Activated T-cell treated with anti-CD3 and anti-CD28 coated beads, Interleukin-2, amount 50 U/mL, for 72 hours (primary cell): ENCODE results near the gene NPLOC4. TPM values are rescaled to one million over a fixed set of nuclear protein-coding genes. Genes with fewer than 3 reads are reported as not detected.

Experiments used
- ATAC-seq, 2 donors: fragments of 150-1000 bp; cut with Tn5 transposase; replicated peaks in 1 of 2; 2 replicates each; pipeline ENCODE4 v1.10.0; 2021; ENCODE audit warnings: moderate library complexity in 2 of 2, mild to moderate bottlenecking in 1 of 2
- DNase-seq, 2 donors: peaks; one replicate each; pipeline ENCODE4 v3.0.0; 2021 to 2022; ENCODE audit warnings: mixed read lengths in 1 of 2
- H3K27ac Mint-ChIP-seq: one replicate; pipeline ENCODE4 v1.8.0; 2022; ENCODE audit warnings: mild to moderate bottlenecking, moderate library complexity, mixed read lengths
- H3K27me3 Mint-ChIP-seq: one replicate; pipeline ENCODE4 v1.8.0; 2022; ENCODE audit warnings: low read depth, mixed read lengths
- H3K36me3 Mint-ChIP-seq, 2 donors: one replicate each; pipeline ENCODE4 v1.8.0; 2022; ENCODE audit warnings: mixed read lengths in 2 of 2, mild to moderate bottlenecking in 1 of 2; ENCODE audit not compliant: insufficient read depth in 2 of 2
- H3K4me1 Mint-ChIP-seq: one replicate; pipeline ENCODE4 v1.8.0; 2022; ENCODE audit warnings: low read depth, mixed read lengths
- H3K4me3 Mint-ChIP-seq, 2 donors: one replicate each; pipeline ENCODE4 v1.8.0; 2022; ENCODE audit warnings: mild to moderate bottlenecking in 2 of 2, mixed read lengths in 2 of 2, moderate library complexity in 2 of 2
- H3K9me3 Mint-ChIP-seq, 2 donors: one replicate each; pipeline ENCODE4 v1.8.0; 2022; ENCODE audit warnings: mixed read lengths in 2 of 2
- total RNA-seq, 2 donors: library from RNA; stranded (reverse); gene quantifications; one replicate each; pipeline ENCODE4 v1.2.3, GENCODE V29; 2022

The NPLOC4 gene
- total RNA-seq, 2 donors from 2014 or later = 89.7 to 107 TPM

- no peaks in the 10 kb centered on the region for H3K27me3 Mint-ChIP-seq
- DNase-seq (no peak), ATAC-seq (no peak)
- H3K9me3 Mint-ChIP-seq = no peaks in the 10 kb centered on the region
- peaks cover 4% of the 10 kb centered on the region for H3K4me1 Mint-ChIP-seq
- no peaks in the 10 kb centered on the region for H3K36me3 Mint-ChIP-seq
- no peak overlapping the region for H3K4me3 Mint-ChIP-seq
- H3K27ac Mint-ChIP-seq = no peak overlapping the region
Measured at GRCh38 chr17:81558941-81559806, 77.7 kb downstream of the NPLOC4 start.

- no peak overlapping the region for H3K27ac Mint-ChIP-seq
Measured at GRCh38 chr17:81558115-81558468, 78.8 kb downstream of the NPLOC4 start.

GRCh38 chr17:81557276-81558114, 79.4 kb downstream of the NPLOC4 start:
- DNase-seq (no peak), ATAC-seq (no peak)
- Mint-ChIP-seq H3K4me3 (no peak overlapping the region), H3K27me3 (no peaks in the 10 kb centered on the region), H3K36me3 (no peaks in the 10 kb centered on the region), H3K4me1 (peaks cover 18% of the 10 kb centered on the region), H3K27ac (no peak overlapping the region), H3K9me3 (no peaks in the 10 kb centered on the region)

More at GRCh38 chr17:81558115-81558468, 78.8 kb downstream of the NPLOC4 start:
- Mint-ChIP-seq H3K4me3 (no peak overlapping the region), H3K36me3 (no peaks in the 10 kb centered on the region), H3K9me3 (no peaks in the 10 kb centered on the region), H3K4me1 (peaks cover 14% of the 10 kb centered on the region), H3K27me3 (no peaks in the 10 kb centered on the region)
- ATAC-seq (no peak), DNase-seq (no peak)

- DNase-seq = no peak
- ATAC-seq = no peak
- Mint-ChIP-seq H3K27ac (no peak overlapping the region), H3K36me3 (no peaks in the 10 kb centered on the region), H3K27me3 (no peaks in the 10 kb centered on the region), H3K4me3 (no peak overlapping the region), H3K9me3 (no peaks in the 10 kb centered on the region), H3K4me1 (peaks cover 18% of the 10 kb centered on the region)
Measured at GRCh38 chr17:81556863-81557262, 80.0 kb downstream of the NPLOC4 start.

GRCh38 chr17:81556175-81556691, 80.7 kb downstream of the NPLOC4 start:
- Mint-ChIP-seq H3K4me1 (peaks cover 23% of the 10 kb centered on the region), H3K9me3 (no peaks in the 10 kb centered on the region), H3K4me3 (no peak overlapping the region), H3K36me3 (no peaks in the 10 kb centered on the region), H3K27ac (no peak overlapping the region), H3K27me3 (no peaks in the 10 kb centered on the region)
- DNase-seq (no peak), ATAC-seq (no peak)

GRCh38 chr17:81553616-81554181, 83.2 kb downstream of the NPLOC4 start:
- peak in 1 of 2 donors; percentile 12 for ATAC-seq
- Mint-ChIP-seq H3K27me3 (no peaks in the 10 kb centered on the region), H3K27ac (peak overlapping the region; percentile 71), H3K36me3 (peaks cover 0 to 7% of the 10 kb centered on the region in 2 donors), H3K4me3 (peak overlapping the region; percentile 92 to 96), H3K9me3 (no peaks in the 10 kb centered on the region), H3K4me1 (peaks cover 44% of the 10 kb centered on the region)
- DNase-seq = no peak

GRCh38 chr17:81553018-81553615, 83.8 kb downstream of the NPLOC4 start:
- ATAC-seq (peak; percentile 71 to 76), DNase-seq (peak; percentile 67 to 74)
- peaks cover 44% of the 10 kb centered on the region for H3K4me1 Mint-ChIP-seq
- peak overlapping the region; percentile 71 for H3K27ac Mint-ChIP-seq
- H3K27me3 Mint-ChIP-seq = no peaks in the 10 kb centered on the region
- H3K9me3 Mint-ChIP-seq = no peaks in the 10 kb centered on the region
- peak overlapping the region; percentile 92 to 96 for H3K4me3 Mint-ChIP-seq
- H3K36me3 Mint-ChIP-seq = peaks cover 0 to 7% of the 10 kb centered on the region in 2 donors

- DNase-seq (peak; percentile 87 to 90), ATAC-seq (peak; percentile 67 to 71)
- Mint-ChIP-seq H3K27me3 (no peaks in the 10 kb centered on the region), H3K4me1 (peaks cover 44% of the 10 kb centered on the region), H3K27ac (peak within 1 kb of the TSS; percentile 78), H3K36me3 (peaks cover 0 to 7% of the 10 kb centered on the region in 2 donors), H3K4me3 (peak within 1 kb of the TSS; percentile 92 to 96), H3K9me3 (no peaks in the 10 kb centered on the region)
Measured at GRCh38 chr17:81552244-81553017, 84.5 kb downstream of the NPLOC4 start, which contains the start of gene FAAP100. FAAP100 (minus strand) TSS chr17:81552353; CDS start chr17:81552330, 23 bp downstream.

- ATAC-seq = no peak
- H3K4me1 Mint-ChIP-seq = peaks cover 44% of the 10 kb centered on the region
Measured at GRCh38 chr17:81551458-81552243, 85.3 kb downstream of the NPLOC4 start.

GRCh38 chr17:81550830-81551457, 86.0 kb downstream of the NPLOC4 start:
- H3K9me3 Mint-ChIP-seq = no peaks in the 10 kb centered on the region
- peaks cover 0 to 10% of the 10 kb centered on the region in 2 donors for H3K36me3 Mint-ChIP-seq
- peak overlapping the region; percentile 92 to 96 for H3K4me3 Mint-ChIP-seq
- H3K4me1 Mint-ChIP-seq = peaks cover 44% of the 10 kb centered on the region
- ATAC-seq = no peak
- H3K27me3 Mint-ChIP-seq = no peaks in the 10 kb centered on the region
- no peak overlapping the region for H3K27ac Mint-ChIP-seq
- DNase-seq = no peak

More at GRCh38 chr17:81551458-81552243, 85.3 kb downstream of the NPLOC4 start:
- H3K36me3 Mint-ChIP-seq = peaks cover 0 to 7% of the 10 kb centered on the region in 2 donors
- no peaks in the 10 kb centered on the region for H3K9me3 Mint-ChIP-seq
- H3K27me3 Mint-ChIP-seq = no peaks in the 10 kb centered on the region
- DNase-seq = peak; percentile 15 to 27
- H3K4me3 Mint-ChIP-seq = peak overlapping the region; percentile 92 to 96
- H3K27ac Mint-ChIP-seq = peak overlapping the region; percentile 78

- ATAC-seq (no peak), DNase-seq (no peak)
- Mint-ChIP-seq H3K4me3 (peak overlapping the region; percentile 92 to 96), H3K4me1 (peaks cover 44% of the 10 kb centered on the region), H3K27me3 (no peaks in the 10 kb centered on the region), H3K36me3 (peaks cover 0 to 10% of the 10 kb centered on the region in 2 donors), H3K27ac (no peak overlapping the region), H3K9me3 (no peaks in the 10 kb centered on the region)
Measured at GRCh38 chr17:81550285-81550684, 86.6 kb downstream of the NPLOC4 start.
